Stimulated activated CD8-positive, alpha-beta memory T cell treated with anti-CD3 and anti-CD28 coated beads, Interleukin-12 subunit alpha, Interleukin-12 subunit beta, amount 100 ng/mL, for 24 hours (primary cell): ENCODE data around the gene GIT2.
"Not testable (repeated sequence)": the region's sequence is repeated elsewhere in the genome, so short reads cannot be mapped to it uniquely, and the experiment has no call there.

Source experiments
- DNase-seq: peaks from one replicate; pipeline ENCODE4 v3.0.0-alpha.2; 2020; ENCODE audit errors: extremely low read depth

GIT2 gene

DNA sequence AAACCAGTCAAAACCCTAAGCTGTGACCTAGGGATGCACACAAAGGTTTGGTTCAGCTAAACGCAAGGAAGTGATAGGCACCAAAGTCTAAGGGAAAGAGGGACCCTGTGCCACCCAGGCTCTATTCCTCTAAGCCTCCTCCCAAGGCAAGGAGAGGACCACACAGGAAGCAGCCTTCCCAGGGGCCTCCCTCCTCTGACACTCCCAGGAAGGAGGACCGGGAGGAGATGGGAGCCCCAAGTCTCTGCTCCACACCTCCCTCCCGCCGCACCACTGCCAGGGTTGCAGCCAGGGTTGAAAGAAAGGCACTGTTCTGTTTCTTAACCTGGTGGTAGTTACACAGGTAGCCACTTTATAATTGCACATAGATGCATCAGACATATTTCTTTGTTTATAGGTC is 74.2 kb downstream of the GIT2 start:
- DNase-seq, result no peak

DNA sequence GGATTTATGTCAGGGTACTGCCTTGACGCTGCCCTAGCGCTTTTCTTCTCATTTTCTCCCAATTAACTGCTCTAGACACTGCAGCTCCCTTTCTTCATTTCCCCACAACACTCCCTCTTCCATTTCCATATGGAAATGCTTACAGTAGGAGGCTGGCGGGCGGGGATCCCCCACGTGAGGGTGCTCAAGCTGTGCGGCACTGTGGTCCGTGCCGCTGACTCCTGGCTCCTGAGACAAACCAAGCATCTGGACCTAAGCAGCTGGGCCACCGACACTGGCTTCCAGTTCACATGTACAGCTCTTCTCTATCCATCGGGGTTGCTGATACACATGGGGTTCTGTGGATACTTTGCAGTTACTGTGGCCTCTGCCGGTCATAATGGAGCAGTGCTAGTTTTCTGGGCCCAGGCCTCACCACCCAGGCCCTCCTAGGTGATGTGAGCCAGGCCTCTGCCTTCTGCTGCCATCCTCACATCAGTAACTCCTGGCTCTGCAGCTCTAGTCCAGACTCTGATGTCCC is 75.8 kb downstream of the GIT2 start:
- DNase-seq, result no peak

DNA sequence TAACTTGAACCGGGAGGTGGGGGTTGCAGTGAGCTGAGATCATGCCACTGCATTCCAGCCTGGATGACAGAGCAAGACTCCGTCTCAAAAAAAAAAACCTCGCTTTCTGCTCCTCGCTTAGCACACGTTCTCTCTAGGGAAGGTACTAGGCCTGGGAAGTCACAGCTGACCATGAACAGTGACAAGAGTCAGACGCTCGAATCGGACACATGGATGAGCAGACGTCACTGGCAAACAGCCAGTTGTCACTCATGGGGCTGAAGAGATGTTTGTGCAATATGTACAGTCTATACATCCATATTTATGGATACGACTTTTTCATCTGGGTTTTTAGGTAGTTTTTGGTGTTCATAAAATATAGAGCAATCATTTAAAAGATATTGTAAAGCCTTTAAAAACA is 76.7 kb downstream of the GIT2 start:
- no peak for DNase-seq

DNA sequence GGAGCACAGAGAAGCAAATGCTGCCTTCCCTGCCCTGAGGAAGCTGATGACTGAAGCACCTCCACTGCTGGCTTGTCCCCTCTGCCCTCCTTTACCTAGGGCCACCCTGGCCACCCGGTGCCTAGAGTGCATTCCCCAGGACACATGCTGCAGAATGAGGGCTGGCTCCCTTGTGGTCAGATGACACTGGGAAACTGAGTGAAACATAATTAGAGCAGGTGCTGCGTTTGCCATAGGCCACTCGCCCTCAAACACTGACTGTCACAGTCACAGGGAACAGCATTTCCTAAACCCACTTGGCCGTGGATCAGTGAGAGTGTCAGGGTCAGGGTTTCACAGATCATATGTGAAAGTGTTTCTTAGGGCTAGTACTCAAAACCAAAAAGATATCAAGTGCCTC is 80.1 kb downstream of the GIT2 start:
- DNase-seq, result no peak

GRCh38 chr12:109915171-109916040 is 80.8 kb downstream of the GIT2 start:
- no peak for DNase-seq

DNA sequence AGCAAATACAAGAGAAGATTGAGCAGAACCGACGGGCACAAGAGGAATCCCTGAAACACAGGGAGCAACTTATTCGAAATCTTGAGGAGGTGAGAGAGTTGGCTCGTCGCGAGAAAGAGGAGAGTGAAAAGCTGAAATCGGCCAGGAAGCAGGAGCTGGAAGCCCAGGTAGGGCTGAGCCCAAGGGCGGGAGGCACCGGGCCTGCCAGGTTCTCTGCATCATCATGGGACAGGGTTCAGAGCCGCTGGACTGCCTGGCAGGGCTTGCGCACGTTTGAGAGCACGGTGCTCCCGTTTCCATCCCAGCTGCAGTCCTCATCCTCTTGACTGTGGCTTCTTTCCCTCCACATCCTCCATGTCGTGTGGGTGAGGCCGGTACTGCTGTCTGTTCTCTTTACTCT is 81.7 kb downstream of the GIT2 start:
- DNase-seq, result no peak

DNA sequence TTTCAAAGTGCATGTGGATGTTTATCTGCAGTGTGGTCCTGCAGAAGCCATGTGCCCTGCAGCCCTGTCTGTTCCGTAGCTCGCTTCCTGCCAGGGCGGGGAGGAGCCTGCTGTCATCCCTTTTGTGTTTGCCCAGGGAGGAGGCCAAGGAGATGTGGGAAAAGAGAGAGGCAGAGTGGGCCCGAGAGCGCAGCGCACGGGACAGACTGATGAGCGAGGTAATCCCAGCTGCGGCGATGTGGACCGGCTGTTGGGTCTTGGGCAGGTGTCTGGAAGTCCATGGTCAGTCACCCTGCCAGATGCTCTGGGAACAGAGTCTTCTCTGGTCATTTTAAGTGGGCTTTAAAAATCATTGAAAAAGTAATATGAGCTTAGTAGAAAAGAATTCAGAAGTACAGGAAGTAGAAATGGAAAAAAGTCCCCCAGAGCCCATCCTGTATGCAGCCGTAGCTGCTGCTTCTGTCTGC is 83.3 kb downstream of the GIT2 start:
- DNase-seq, result no peak

GRCh38 chr12:109910969-109911348 is 85.2 kb downstream of the GIT2 start:
- DNase-seq, result no peak

GRCh38 chr12:109910254-109910968 is 85.8 kb downstream of the GIT2 start:
- DNase-seq, result no peak

- DNase-seq, result no peak
These were observed 90.9 kb downstream of the GIT2 start for GRCh38 chr12:109905301-109905700.

DNA sequence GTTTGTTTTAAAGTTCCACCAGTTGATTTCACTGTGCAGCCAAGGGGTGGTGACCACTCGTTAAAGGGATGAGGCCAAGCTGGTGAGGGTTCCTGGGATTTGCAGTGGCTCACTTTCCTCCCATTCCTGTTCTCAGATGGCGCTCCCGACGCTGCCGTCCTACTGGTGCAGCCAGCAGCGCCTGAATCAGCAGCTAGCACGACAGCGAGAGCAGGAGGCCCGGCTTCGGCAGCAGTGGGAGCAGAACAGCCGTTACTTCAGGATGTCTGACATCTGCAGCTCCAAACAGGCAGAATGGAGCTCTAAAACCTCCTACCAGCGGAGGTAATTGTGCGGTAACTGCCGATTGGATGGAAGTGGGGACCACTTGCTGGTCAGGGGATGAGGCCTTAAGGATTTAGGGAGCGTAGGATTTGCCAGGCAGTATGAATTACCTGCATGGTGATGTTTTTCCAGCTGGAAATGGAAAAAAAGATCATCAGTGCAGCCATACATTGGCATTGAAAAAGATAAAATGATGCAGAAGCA is 93.2 kb downstream of the GIT2 start:
- no peak for DNase-seq

GRCh38 chr12:109900752-109901580 is 95.2 kb downstream of the GIT2 start:
- DNase-seq, result no peak

DNA sequence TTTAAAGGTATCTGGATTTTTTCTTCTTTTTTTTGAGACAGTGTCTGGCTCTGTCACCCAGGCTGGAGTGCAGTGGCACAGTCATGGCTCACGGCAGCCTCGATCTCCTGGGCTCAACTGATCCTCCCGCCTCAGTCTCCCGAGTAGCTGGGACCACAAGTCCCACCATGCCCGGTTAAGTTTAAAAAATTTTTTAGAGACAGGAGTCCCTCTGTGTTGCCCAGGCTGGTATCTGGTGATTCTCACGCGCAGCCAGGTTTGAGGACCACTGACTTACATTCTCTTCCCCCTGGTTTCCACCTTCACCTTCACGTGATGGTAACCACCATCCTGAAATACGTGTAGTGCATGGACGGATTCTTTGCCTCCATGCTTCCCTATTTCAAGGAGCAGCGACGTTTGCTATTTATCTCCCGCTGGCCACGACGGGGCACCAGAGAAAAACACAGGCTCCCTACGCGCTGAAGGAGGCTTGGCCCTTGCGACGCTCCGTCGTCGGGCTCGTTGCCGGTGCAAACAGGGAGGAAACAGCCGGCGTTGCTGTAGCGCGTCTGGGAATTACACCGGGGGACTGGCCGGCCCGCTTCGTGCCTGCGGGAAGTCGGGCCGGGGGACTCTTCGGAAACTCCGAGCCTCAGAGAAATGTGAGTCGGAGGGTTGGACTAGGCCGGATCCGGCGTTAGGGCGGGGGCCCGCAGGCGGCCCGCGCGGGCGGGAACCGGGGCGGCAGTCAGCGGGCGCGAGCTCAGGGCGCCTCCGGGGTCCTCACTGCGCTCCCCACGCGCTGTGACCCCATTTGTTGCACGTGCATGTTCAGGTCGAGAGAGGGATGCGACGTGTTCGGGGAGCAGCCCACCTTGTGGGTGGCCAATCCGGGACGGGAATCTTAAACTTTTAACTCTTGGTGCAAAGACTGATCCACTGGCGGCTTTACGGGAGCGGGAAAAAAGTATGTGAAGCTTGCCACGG is 96.1 kb downstream of the GIT2 start, which contains the start of gene TCHP:
Gene TCHP (plus strand): TSS at position 492 of the 969 bp plus-strand sequence. CDS start 2,753 bp downstream, outside the sequence.
- DNase-seq, result peak; percentile 24

DNA sequence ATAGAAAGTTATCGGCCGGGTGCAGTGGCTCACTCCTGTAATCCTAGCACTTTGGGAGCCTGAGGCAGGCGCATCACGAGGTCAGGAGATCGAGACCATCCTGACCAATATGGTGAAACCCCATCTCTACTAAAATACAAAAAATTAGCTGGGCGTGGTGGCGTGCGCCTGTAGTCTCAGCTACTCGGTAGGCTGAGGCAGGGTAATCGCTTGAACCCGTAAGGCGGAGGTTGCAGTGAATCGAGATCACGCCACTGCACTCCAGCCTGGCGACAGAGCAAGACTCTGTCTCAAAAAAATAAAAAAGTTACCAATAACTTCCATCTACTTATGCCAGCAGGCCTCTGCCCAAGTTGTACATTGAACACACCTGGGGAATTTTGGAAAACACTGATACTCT is 96.8 kb downstream of the GIT2 start:
- DNase-seq, result not testable (repeated sequence)

DNA sequence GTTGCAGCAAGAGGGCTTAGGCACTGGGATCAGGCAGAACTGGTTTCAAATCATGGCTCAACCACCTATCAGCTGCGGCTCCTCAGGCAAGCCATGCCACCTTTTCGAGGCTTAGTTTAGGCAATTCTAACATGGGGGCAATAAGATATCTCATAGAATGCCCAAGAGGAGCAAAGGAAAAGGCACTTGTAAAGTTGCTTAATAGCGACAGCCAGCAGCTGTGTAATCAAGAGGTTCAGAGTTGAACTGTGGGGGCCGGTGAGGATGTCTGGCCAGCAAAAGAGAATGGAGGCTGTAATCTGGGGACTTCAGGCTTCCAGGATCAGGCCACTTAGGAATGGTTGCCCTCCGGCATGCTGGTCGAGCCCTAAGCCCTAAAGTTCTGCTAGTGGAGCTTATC is 99.1 kb downstream of the GIT2 start:
- no peak for DNase-seq

DNA sequence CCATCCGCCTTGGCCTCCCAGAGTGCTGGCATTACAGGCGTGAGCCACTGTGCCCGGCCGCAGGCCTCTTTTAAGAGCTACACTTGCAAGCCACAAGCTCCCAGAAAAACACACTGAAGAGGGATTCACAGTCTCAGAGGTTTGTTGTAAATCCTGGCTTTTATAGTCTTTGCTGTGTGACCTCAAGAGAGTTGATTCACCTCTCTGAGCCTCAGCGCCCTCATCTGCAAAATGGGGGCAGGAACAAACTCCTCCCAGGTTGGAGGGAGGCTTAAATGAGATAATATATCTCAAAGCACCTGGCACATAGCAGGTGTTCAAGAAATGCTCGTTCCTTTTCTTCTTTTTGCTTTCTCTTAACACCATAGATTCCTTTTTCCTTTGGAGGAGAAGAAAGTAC is 100.0 kb downstream of the GIT2 start:
- no peak for DNase-seq

DNA sequence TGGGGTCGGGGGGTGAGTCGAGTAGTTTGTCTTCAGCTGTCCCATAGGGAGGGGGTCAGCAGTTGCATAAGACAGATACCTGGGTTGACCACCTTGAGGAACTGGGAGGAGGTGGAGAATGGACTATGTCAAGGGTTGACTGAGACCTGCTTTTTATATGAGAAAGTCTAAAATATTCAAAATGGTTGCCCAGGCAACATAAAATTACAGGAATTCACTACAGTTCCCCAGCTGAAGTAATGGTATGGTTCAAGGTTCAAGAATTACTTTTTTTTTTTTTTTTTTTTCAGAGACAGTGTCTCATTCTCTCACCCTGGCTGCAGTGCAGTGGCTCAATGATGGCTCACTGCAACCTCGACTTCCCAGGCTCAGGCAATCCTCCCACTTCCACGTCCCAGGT is 101.2 kb downstream of the GIT2 start:
- no peak for DNase-seq

DNA sequence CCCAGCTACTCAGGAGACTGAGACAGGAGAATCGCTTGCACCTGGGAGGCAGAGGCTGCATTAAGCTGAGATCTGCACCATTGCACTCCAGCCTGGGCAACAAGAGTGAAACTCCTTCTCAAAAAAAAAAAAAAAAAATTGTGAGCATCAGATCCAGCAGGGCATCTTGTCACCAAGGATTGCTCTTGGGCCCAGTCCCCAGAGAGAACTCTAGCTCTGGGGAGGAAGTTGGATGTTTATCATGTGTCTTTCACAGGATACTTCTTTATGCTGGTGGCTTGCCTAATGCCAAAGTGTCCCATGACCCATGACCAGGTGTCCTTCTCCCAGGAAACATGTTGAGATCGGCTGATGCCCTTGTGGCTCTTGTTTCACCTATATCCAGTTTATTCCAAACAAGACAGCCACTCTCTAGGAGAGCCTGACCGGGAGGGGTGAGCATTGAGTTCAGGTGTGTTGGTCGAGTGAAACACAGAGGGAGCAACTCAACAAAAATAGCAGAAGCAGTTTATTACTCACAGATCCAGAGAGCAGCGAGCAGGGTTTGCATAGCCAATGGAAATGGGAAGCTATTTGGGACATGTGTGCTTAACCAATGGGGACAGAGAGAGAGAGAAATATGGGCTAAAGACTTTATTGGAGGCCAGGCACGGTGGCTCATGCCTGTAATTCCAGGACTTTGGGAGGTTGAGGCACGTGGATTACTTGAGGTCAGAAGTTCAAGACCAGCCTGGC is 102.7 kb downstream of the GIT2 start:
- DNase-seq, result no peak

- DNase-seq, result no peak
These were observed 103.4 kb downstream of the GIT2 start for GRCh38 chr12:109892748-109893147.
